ENCODE measurements around the gene ARL13B.

ARL13B gene

DNA sequence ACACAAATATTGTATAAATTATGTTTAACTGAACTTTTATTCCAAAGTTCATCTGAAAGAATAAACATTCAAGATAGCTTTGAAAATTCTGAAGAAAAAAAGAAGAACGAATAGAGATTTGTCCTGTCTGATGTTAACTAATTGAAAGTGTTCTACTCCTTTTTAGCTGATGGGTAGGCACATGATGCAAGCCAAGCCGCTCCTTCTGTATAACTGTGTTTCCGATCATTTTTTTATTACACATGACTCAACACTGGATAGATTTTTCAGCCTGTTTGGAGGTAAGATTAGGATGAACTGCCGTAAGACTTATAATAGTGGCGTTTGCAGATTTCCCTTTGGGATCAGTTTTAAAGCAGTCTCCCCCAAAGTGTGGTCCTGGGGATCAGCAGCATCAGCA lies 101.9 kb downstream of the ARL13B start:
- peaks cover 52% of the 10 kb centered on the region for H3K36me3 Mint-ChIP-seq
- CTCF ChIA-PET, result interaction anchor here (1.1 to 1.2 kb wide), 2 partner anchors 10 to 12 kb away, joined by 4 to 5 read pairs; no protein-coding TSS in a partner anchor

DNA sequence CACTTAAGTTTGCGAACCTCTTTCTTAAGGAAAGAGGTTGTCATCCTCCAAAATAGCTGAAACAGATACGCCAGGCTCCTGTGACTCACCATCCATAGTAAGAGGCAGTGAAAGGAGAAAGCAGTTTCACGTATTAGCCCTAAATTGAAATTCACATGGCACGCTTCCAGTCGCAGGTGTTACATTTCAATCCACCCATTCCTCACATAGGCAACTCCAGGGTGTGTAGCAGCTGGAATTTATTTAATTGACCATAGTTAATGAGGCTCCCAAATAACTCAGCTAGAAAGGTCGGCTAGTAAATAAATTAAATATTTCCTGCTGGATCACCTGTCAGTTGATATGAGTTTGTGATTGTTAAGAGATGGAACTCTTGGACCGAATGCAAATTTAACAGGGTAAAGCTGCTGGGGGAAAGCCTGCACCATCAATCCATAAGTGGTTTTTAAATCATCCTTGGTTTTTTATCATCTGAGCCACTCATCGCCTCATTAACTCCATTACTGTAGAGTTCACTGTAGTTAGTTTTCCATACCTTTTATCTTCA lies 102.5 kb downstream of the ARL13B start:
- Mint-ChIP-seq H3K4me1 (peaks cover 49% of the 10 kb centered on the region), H3K4me3 (no peak overlapping the region), H3K9me3 (no peaks in the 10 kb centered on the region), H3K27me3 (no peaks in the 10 kb centered on the region), H3K36me3 (peaks cover 50% of the 10 kb centered on the region), H3K27ac (no peak overlapping the region)
- CTCF ChIA-PET, result interaction anchor here (1.1 to 1.2 kb wide), 2 partner anchors 11 to 13 kb away, joined by 4 to 5 read pairs; no protein-coding TSS in a partner anchor
- DNase-seq, result no peak

More for the DNA sequence above, 101.9 kb downstream of the ARL13B start:
- no peaks in the 10 kb centered on the region for H3K27me3 Mint-ChIP-seq
- H3K9me3 Mint-ChIP-seq, result no peaks in the 10 kb centered on the region
- peak overlapping the region; percentile 28 for H3K27ac Mint-ChIP-seq
- H3K4me1 Mint-ChIP-seq, result peaks cover 49% of the 10 kb centered on the region
- no peak overlapping the region for H3K4me3 Mint-ChIP-seq
- no peak for DNase-seq

DNA sequence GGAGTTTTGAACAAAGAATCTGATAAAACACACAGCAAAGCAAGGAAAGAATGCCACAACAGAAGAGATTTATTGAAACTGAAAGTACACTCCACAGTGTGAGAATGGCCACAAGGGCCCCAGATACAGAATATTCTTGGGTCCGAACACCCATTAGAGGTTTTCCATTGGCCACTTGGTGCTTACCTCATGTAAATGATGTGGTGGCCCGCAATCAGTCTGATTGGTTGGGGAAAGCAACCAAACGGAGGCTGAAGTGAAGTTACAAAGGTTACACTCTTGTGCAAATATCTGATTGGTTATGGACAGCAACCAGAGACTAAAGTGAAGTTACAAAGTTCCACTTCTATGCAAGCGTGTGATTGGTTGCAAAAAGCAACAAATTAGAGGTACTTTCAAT lies 103.3 kb downstream of the ARL13B start:
- H3K4me3 Mint-ChIP-seq, result no peak overlapping the region
- H3K4me1 Mint-ChIP-seq, result peaks cover 44% of the 10 kb centered on the region
- no peak overlapping the region for H3K27ac Mint-ChIP-seq
- DNase-seq, result no peak
- no peaks in the 10 kb centered on the region for H3K9me3 Mint-ChIP-seq
- peaks cover 48% of the 10 kb centered on the region for H3K36me3 Mint-ChIP-seq
- CTCF ChIA-PET, result no interaction called here
- H3K27me3 Mint-ChIP-seq, result no peaks in the 10 kb centered on the region

DNA sequence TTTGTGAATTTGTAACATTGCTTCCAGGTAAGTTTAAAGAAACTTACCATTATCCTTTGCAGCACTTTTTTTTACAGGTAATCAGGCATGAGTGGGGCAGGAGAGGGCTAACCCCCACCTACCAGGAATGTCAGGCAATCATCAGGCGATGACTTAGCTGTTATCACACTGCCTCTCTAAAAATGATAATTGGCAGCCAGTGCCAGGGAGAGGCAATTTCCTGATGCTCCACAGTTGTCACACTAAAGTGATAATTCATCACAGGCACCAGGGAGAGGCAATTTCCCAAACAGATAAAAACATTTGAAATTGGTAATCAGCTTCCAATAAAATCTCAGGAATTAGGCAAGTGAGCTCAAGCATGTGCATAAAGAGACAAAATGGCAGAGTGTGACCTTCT lies 109.2 kb downstream of the ARL13B start:
- no peaks in the 10 kb centered on the region for H3K9me3 Mint-ChIP-seq
- no peak for DNase-seq
- no peak overlapping the region for H3K4me3 Mint-ChIP-seq
- H3K27me3 Mint-ChIP-seq, result no peaks in the 10 kb centered on the region
- H3K4me1 Mint-ChIP-seq, result no peaks in the 10 kb centered on the region
- CTCF ChIA-PET, result no interaction called here
- peaks cover 45% of the 10 kb centered on the region for H3K36me3 Mint-ChIP-seq
- no peak overlapping the region for H3K27ac Mint-ChIP-seq

DNA sequence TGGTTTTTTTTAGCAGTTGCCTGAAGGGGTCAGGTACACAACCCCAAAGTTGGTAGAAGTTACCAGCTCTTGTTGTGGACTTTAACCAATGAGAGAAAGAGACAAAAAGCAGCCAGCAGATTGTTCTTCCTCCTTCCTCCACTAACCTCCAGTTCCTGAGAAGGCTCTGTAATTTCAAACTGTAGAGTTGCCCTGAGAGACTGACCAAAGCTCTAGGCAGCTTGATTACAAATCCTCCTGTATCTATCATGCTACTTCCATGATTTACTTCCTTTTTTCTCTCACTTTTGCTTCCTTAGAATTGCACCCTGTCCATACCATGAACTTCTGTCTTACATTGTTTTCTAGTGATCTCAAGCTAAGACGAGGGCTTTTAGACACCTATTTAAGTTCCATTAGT lies 112.1 kb downstream of the ARL13B start:
- Mint-ChIP-seq H3K36me3 (peaks cover 40% of the 10 kb centered on the region), H3K9me3 (no peaks in the 10 kb centered on the region), H3K4me3 (no peak overlapping the region), H3K27ac (no peak overlapping the region), H3K4me1 (no peaks in the 10 kb centered on the region), H3K27me3 (no peaks in the 10 kb centered on the region)
- CTCF ChIA-PET, result no interaction called here
- DNase-seq, result no peak

DNA sequence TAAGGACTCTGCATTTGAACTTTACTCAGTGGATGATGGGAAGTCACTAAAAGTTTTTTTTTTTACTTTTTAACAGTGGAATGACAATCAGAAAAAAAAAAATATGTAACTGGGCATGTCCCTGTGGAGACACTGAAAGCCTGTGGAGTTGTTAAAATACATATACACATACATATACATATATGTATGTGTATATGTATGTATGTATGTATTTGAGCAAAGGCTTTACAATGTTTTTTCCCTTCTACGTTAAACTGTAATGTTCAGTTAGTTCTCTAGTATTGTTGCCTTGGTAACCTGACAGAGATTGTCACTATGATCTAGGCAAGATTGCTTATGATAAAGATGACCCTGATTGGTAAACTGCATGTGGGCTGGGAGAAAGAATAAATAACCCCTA lies 113.2 kb downstream of the ARL13B start:
- Mint-ChIP-seq H3K36me3 (peaks cover 44% of the 10 kb centered on the region), H3K4me1 (no peaks in the 10 kb centered on the region), H3K9me3 (no peaks in the 10 kb centered on the region), H3K27ac (no peak overlapping the region), H3K27me3 (no peaks in the 10 kb centered on the region), H3K4me3 (no peak overlapping the region)
- CTCF ChIA-PET, result no interaction called here
- DNase-seq, result no peak

DNA sequence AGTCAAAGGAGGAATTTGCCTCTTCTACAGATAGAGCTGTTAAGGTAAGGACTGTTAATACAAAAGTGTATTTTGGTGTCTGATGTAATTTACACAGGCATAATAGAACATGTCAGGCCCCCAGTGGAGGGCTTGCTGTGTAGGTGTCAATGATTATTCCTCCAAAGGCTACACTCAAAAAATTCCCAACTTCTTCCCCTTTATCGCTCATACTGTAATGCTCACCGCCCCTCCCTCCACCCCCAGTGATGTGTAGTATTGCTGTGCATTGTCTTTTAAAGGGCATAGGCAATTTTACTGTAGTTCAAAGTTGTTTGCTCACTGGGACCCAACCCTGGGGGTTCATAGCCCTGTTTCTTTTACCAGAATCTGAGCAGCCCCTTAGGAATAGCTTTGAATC lies 115.2 kb downstream of the ARL13B start:
- H3K36me3 Mint-ChIP-seq, result peaks cover 40% of the 10 kb centered on the region
- no peak for DNase-seq
- no peak overlapping the region for H3K4me3 Mint-ChIP-seq
- CTCF ChIA-PET, result no interaction called here
- no peaks in the 10 kb centered on the region for H3K9me3 Mint-ChIP-seq
- H3K27ac Mint-ChIP-seq, result no peak overlapping the region
- H3K4me1 Mint-ChIP-seq, result no peaks in the 10 kb centered on the region
- no peaks in the 10 kb centered on the region for H3K27me3 Mint-ChIP-seq

DNA sequence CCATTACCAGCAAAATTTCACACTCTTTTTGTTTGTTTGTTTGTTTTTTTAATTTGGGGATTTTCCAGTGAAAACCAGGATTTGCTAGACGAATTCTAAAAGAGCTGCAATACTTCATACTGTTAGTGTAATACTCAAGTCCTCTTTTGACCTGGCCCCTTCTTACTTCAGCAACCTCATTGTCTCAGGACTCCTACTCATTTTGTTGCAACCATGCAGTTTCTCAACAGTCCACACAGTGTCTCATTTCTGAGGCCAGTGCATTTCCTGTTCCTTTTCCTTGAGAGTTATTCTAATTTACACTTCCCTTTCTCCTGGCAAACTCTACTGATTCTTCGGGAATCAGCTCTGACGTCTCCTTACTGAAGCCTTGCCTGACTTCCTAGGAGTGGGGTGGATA lies 118.5 kb downstream of the ARL13B start:
- Mint-ChIP-seq H3K4me1 (no peaks in the 10 kb centered on the region), H3K27me3 (no peaks in the 10 kb centered on the region), H3K4me3 (no peak overlapping the region), H3K36me3 (peaks cover 33% of the 10 kb centered on the region), H3K9me3 (no peaks in the 10 kb centered on the region), H3K27ac (peak overlapping the region; percentile 3)
- CTCF ChIA-PET, result no interaction called here
- no peak for DNase-seq

DNA sequence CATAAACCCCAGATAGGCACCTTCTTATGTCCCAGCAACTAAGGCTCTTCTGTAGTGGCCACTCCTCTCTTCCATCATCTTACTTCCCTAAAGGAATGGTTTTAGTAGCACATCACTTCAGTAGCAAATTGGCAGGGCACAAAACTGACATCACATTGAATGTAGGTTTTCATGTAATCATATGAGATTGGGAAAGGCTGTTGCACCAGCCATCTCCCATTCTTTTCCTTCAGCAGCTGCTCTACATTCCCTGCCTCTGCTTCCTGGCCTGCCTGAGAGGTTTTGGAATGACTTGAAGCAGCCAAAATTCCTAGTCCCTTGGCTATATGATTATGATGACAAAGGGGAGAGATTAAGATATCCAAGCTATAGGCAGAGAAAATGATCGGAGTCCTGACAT lies 119.4 kb downstream of the ARL13B start:
- no peak overlapping the region for H3K27ac Mint-ChIP-seq
- peaks cover 34% of the 10 kb centered on the region for H3K36me3 Mint-ChIP-seq
- H3K9me3 Mint-ChIP-seq, result no peaks in the 10 kb centered on the region
- H3K4me3 Mint-ChIP-seq, result no peak overlapping the region
- H3K4me1 Mint-ChIP-seq, result no peaks in the 10 kb centered on the region
- CTCF ChIA-PET, result no interaction called here
- no peaks in the 10 kb centered on the region for H3K27me3 Mint-ChIP-seq
- DNase-seq, result no peak

DNA sequence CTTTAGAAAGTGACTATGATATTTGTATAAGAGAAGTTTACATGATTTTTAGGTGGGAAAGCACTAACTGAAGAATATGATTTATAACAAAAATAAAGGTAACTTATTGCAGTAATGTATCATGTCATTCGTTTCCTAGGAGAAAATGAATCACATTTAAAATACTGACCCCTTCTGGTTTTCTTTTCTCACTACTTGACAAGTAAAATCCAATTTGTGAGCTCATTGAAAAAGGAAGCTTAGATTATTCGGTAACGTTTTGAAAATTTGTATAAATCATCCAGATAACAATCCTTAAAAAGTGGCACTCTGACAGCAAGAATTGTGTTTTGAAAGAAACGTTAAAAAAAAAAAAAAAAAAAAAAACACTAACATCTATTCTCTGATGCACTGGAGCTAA lies 121.9 kb downstream of the ARL13B start:
- no peak for DNase-seq
- Mint-ChIP-seq H3K9me3 (no peaks in the 10 kb centered on the region), H3K36me3 (peaks cover 25% of the 10 kb centered on the region), H3K27ac (no peak overlapping the region), H3K27me3 (no peaks in the 10 kb centered on the region), H3K4me3 (no peak overlapping the region), H3K4me1 (no peaks in the 10 kb centered on the region)
- CTCF ChIA-PET, result interaction anchor here (0.6 to 1.7 kb wide), 5 partner anchors 10 to 973 kb away, joined by 3 read pairs; no protein-coding TSS in a partner anchor
